H1 (cell line): ENCODE measurements around the gene MFSD6L. TPM values are rescaled to one million over a fixed set of nuclear protein-coding genes. Genes with fewer than 3 reads are reported as not detected.

Source experiments
- CTCF ChIA-PET: fragments of 300-600 bp; sonication (Branson Sonifier 250); formaldehyde crosslinking; loops from one replicate; lab custom pipeline; 2021; ENCODE audit not compliant: partially characterized antibody; lab: Charles Lee
- POLR2A ChIA-PET: fragments of 300-600 bp; sonication (Branson Sonifier 250); formaldehyde crosslinking; loops from one replicate; lab custom pipeline; 2021; ENCODE audit warnings: inconsistent platforms; ENCODE audit not compliant: partially characterized antibody; lab: Charles Lee
- DNase-seq, 2 experiments: peaks; one replicate each; pipeline versions ENCODE4 v3.0.0 to v3.0.0-alpha.2; 2010 to 2022; ENCODE audit warnings: low spot score in 2 of 2, low read depth in 1 of 2, mixed read lengths in 1 of 2
- FAIRE-seq: peaks from 2 replicates; lab custom pipeline; 2011; peaks lifted over from hg19 to GRCh38; lab: Jason Lieb, UNC
- H2AFZ ChIP-seq: 2 replicates; pipeline ENCODE4 v1.8.1; 2012; ENCODE audit warnings: low read length, inconsistent platforms
- H2AK5ac ChIP-seq: 2 replicates; pipeline ENCODE4 v1.6.1; 2013; ENCODE audit warnings: low read depth, low read length
- H2BK120ac ChIP-seq: replicated peaks from 2 replicates; pipeline ENCODE3; 2013; ENCODE audit warnings: low read depth, low read length, inconsistent platforms
- H2BK12ac ChIP-seq: 2 replicates; pipeline ENCODE4 v1.6.1; 2013; ENCODE audit warnings: low read depth, low read length
- H2BK15ac ChIP-seq: 2 replicates; pipeline ENCODE4 v1.6.1; 2013; ENCODE audit warnings: low read length
- H2BK20ac ChIP-seq: 2 replicates; pipeline ENCODE4 v1.6.1; 2013; ENCODE audit warnings: low read length
- H2BK5ac ChIP-seq: 2 replicates; pipeline ENCODE4 v1.6.1; 2013; ENCODE audit warnings: low read depth, low read length
- H3K14ac ChIP-seq: 2 replicates; pipeline ENCODE4 v1.6.1; 2013; ENCODE audit warnings: inconsistent platforms; ENCODE audit not compliant: insufficient read length
- H3K18ac ChIP-seq: 2 replicates; pipeline ENCODE4 v1.6.1; 2013; ENCODE audit warnings: low read length; ENCODE audit errors: extremely low read depth
- H3K23ac ChIP-seq: 2 replicates; pipeline ENCODE4 v1.6.1; 2013; ENCODE audit warnings: inconsistent platforms; ENCODE audit not compliant: insufficient read length
- H3K23me2 ChIP-seq: 2 replicates; pipeline ENCODE4 v1.6.1; 2013; ENCODE audit warnings: low read depth, low read length
- H3K27ac ChIP-seq: 2 replicates; pipeline ENCODE4 v1.6.1; 2011; ENCODE audit warnings: low read depth, low read length, inconsistent platforms
- H3K27me3 ChIP-seq, 4 experiments: replicated peaks in 1 of 4; 1 replicate in 1 of 4; 2 replicates in 3 of 4; pipeline versions ENCODE4 v1.6.1 to v1.8.1; 2011 to 2013; ENCODE audit warnings: low read length in 3 of 4, mild to moderate bottlenecking in 3 of 4, inconsistent platforms in 2 of 4, mixed read lengths in 2 of 4, moderate library complexity in 1 of 4; ENCODE audit not compliant: control insufficient read depth in 3 of 4, insufficient read depth in 3 of 4; ENCODE audit errors: extremely low read depth in 1 of 4
- H3K36me3 ChIP-seq, 4 experiments: 2 replicates each; pipeline versions ENCODE4 v1.6.1 to v1.8.1; 2011 to 2013; ENCODE audit warnings: mild to moderate bottlenecking in 4 of 4, low read length in 3 of 4, moderate library complexity in 2 of 4, control low read depth in 1 of 4, inconsistent platforms in 1 of 4; ENCODE audit not compliant: insufficient read depth in 4 of 4, control insufficient read depth in 2 of 4
- H3K4ac ChIP-seq: replicated peaks from 2 replicates; pipeline ENCODE3; 2013; ENCODE audit warnings: low read length, low read depth, mixed read lengths, inconsistent platforms; ENCODE audit not compliant: insufficient read length
- H3K4me1 ChIP-seq, 4 experiments: replicated peaks in 1 of 4; 1 replicate in 1 of 4; 2 replicates in 3 of 4; pipeline versions ENCODE4 v1.6.1 to v1.8.1; 2011 to 2013; ENCODE audit warnings: low read length in 3 of 4, inconsistent platforms in 2 of 4, mixed read lengths in 1 of 4; ENCODE audit not compliant: insufficient read depth in 4 of 4, control insufficient read depth in 3 of 4
- H3K4me2 ChIP-seq, 2 experiments: 2 replicates each; pipeline versions ENCODE4 v1.6.1 to v1.8.1; 2011 to 2013; ENCODE audit warnings: low read depth in 2 of 2, low read length in 2 of 2, control low read depth in 1 of 2, inconsistent platforms in 1 of 2, mild to moderate bottlenecking in 1 of 2; ENCODE audit not compliant: insufficient read depth in 1 of 2
- H3K4me3 ChIP-seq, 4 experiments: fragments of 200-600, 300-600 bp in 1 of 4; sonication (generic), shearing (Covaris generic), sonication (Bioruptor Twin) in 1 of 4; 2 replicates each; pipeline versions ENCODE4 v1.5.1 to v1.8.1; 2011 to 2016; ENCODE audit warnings: low read length in 4 of 4, low read depth in 3 of 4, control low read depth in 2 of 4, inconsistent platforms in 2 of 4, mild to moderate bottlenecking in 2 of 4, mixed read lengths in 1 of 4, moderate library complexity in 1 of 4; ENCODE audit not compliant: insufficient read depth in 2 of 4; ENCODE audit errors: extremely low read depth in 1 of 4
- H3K56ac ChIP-seq: replicated peaks from 2 replicates; pipeline ENCODE3; 2013; ENCODE audit warnings: low read depth, mild to moderate bottlenecking, mixed read lengths, low read length, inconsistent platforms; ENCODE audit not compliant: insufficient read length
- H3K79me1 ChIP-seq: 2 replicates; pipeline ENCODE4 v1.6.1; 2013; ENCODE audit warnings: low read depth, low read length, control low read depth
- H3K79me2 ChIP-seq, 2 experiments: 2 replicates each; pipeline versions ENCODE4 v1.6.1 to v1.8.1; 2012 to 2013; ENCODE audit warnings: low read length in 2 of 2, mild to moderate bottlenecking in 2 of 2, inconsistent platforms in 1 of 2; ENCODE audit not compliant: insufficient read depth in 2 of 2, control insufficient read depth in 1 of 2
- H3K9ac ChIP-seq, 4 experiments: replicated peaks in 1 of 4; 1 replicate in 1 of 4; 2 replicates in 3 of 4; pipeline versions ENCODE4 v1.6.1 to v1.8.1; 2011 to 2013; ENCODE audit warnings: low read depth in 3 of 4, low read length in 3 of 4, control low read depth in 2 of 4, mild to moderate bottlenecking in 2 of 4, moderate library complexity in 2 of 4, inconsistent platforms in 1 of 4; ENCODE audit errors: extremely low read depth in 1 of 4
- H3K9me3 ChIP-seq, 2 experiments: 2 replicates each; pipeline versions ENCODE4 v1.6.1 to v1.8.1; 2012 to 2013; ENCODE audit warnings: mild to moderate bottlenecking in 2 of 2, moderate library complexity in 2 of 2, control low read depth in 1 of 2, inconsistent platforms in 1 of 2, low read depth in 1 of 2, low read length in 1 of 2, mixed read lengths in 1 of 2; ENCODE audit not compliant: insufficient read depth in 2 of 2
- H4K20me1 ChIP-seq, 2 experiments: replicated peaks in 1 of 2; 2 replicates each; pipeline versions ENCODE3 to v1.8.1; 2011 to 2013; ENCODE audit warnings: inconsistent platforms in 2 of 2, low read length in 2 of 2, mild to moderate bottlenecking in 1 of 2; ENCODE audit not compliant: insufficient read depth in 2 of 2, control insufficient read depth in 1 of 2
- H4K5ac ChIP-seq: 2 replicates; pipeline ENCODE4 v1.6.1; 2013; ENCODE audit warnings: low read length, low read depth, mixed read lengths, inconsistent platforms; ENCODE audit not compliant: insufficient read length
- H4K8ac ChIP-seq: 2 replicates; pipeline ENCODE4 v1.8.0; 2013; ENCODE audit warnings: mild to moderate bottlenecking, moderate library complexity, low read length, inconsistent platforms; ENCODE audit not compliant: insufficient read depth; ENCODE audit errors: extremely low read depth
- H4K91ac ChIP-seq: replicated peaks from 2 replicates; pipeline ENCODE3; 2013; ENCODE audit warnings: low read length, mixed read lengths, inconsistent platforms; ENCODE audit not compliant: insufficient read length
- BCL11A ChIP-seq, 2 experiments: IDR thresholded peaks; one replicate each; pipeline ENCODE4 v1.6.1; 2011; ENCODE audit warnings: low read depth in 2 of 2, low read length in 2 of 2, mild to moderate bottlenecking in 2 of 2
- KDM5A ChIP-seq: fragments of 200-600 bp; IDR thresholded peaks from 2 replicates; pipeline ENCODE4 v1.7.1; 2012; ENCODE audit warnings: mild to moderate bottlenecking, low read length, inconsistent platforms, mixed read lengths
- POU5F1 ChIP-seq: IDR thresholded peaks from 2 replicates; pipeline ENCODE4 v1.6.1; 2011; ENCODE audit warnings: low read depth, mild to moderate bottlenecking, low read length, moderate library complexity
- RNF2 ChIP-seq: fragments of 200-900, 300-1000 bp; sonication (generic); IDR thresholded peaks from 2 replicates; pipeline ENCODE4 v1.7.1; 2016; ENCODE audit warnings: borderline replicate concordance, low read depth, mild to moderate bottlenecking, antibody characterized with exemption, low read length; ENCODE audit not compliant: poor library complexity, severe bottlenecking; ENCODE audit errors: missing control alignments
- ZNF274 ChIP-seq: IDR thresholded peaks from 2 replicates; pipeline ENCODE4 v1.7.0; 2012; ENCODE audit warnings: low read length, borderline replicate concordance; ENCODE audit errors: extremely low read depth
- WGBS, 2 experiments: shearing (Covaris generic) in 1 of 2; methylation state at CpG; one replicate each; pipeline versions ENCODE4 v1.1.6 to v1.1.7; 2013 to 2015; ENCODE audit warnings: low lambda C conversion rate in 2 of 2, mixed read lengths in 2 of 2, inconsistent platforms in 1 of 2, low coverage in 1 of 2, missing lambda C conversion rate in 1 of 2; ENCODE audit not compliant: insufficient replicate concordance in 2 of 2, insufficient coverage in 1 of 2, insufficient read length in 1 of 2; ENCODE audit errors: extremely low coverage in 1 of 2, missing lambda C conversion rate in 1 of 2; 5-methylcytosine and 5-hydroxymethylcytosine counted together
- polyA plus RNA-seq, 7 experiments: library from polyadenylated mRNA; depleted of rRNA in 3 of 7; stranded (reverse) in 5 of 7; unstranded in 2 of 7; fragments of >200 nt in 5 of 7; fragments of 200-250 nt in 2 of 7; gene quantifications; 1 replicate in 5 of 7; 2 replicates in 1 of 7; 4 replicates in 1 of 7; pipeline versions ENCODE4 v1.2.1 to v1.2.3, GENCODE V29; 2011 to 2013; ENCODE audit warnings: missing spikeins in 2 of 7, mixed read lengths in 2 of 7
- total RNA-seq: library from RNA; stranded (reverse); fragmentation: NEBNext Ultra II Directional; extraction: Animal tissue kit (Norgen Biotek cat#: 25700); gene quantifications from 2 replicates; pipeline ENCODE4 v1.2.1, GENCODE V29; 2021
- TF ChIP-seq, protein P1 (sequence below): IDR thresholded peaks from 2 replicates; pipeline ENCODE4 v1.6.1; 2011; ENCODE audit warnings: low read length, improper control_type of control experiment

MFSD6L gene
- total and polyA plus RNA-seq, 2 of the 8 experiments (the other 6 are each of a cell fraction or from before 2014, with no cell fraction given), result 2.6 to 2.7 TPM

DNA sequence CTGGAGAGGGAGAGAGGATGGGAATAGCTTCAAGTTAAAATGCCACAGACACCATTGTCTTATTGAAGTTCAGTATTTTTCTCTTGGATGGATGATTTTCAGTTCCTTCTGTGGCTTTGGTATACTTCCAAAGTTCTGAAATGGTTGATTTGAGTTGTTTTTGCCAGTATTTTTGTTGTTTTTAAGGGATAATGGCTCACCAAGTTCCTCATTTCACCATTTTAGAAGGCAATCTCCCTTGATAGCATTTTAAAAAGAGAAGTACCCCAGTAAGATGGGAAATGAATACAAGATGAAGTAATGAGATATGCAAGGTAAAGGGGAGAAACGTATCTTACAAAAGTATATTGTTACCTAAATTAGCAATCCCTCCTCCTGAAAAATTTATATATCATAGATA lies 22.3 kb downstream of the MFSD6L start:
- H3K27me3 ChIP-seq, result no peaks in the 10 kb centered on the region
- H3K27ac ChIP-seq, result no peak overlapping the region
- no peak overlapping the region for H3K9ac ChIP-seq
- no peak overlapping the region for H3K4me2 ChIP-seq
- no peak overlapping the region for H2BK5ac ChIP-seq
- H3K4me3 ChIP-seq, result no peak overlapping the region
- no peaks in the 10 kb centered on the region for H3K79me2 ChIP-seq
- no peak overlapping the region for H3K4ac ChIP-seq
- no peaks in the 10 kb centered on the region for H3K23me2 ChIP-seq
- H4K8ac ChIP-seq, result no peak overlapping the region
- no peak overlapping the region for H3K56ac ChIP-seq
- H3K14ac ChIP-seq, result no peak overlapping the region
- H3K18ac ChIP-seq, result no peak overlapping the region
- H2BK20ac ChIP-seq, result no peak overlapping the region
- no peaks in the 10 kb centered on the region for H3K9me3 ChIP-seq
- H2BK120ac ChIP-seq, result no peak overlapping the region
- H2AFZ ChIP-seq, result no peak overlapping the region
- H3K4me1 ChIP-seq, result no peaks in the 10 kb centered on the region
- TF ChIP-seq POU5F1, result no peak
- TF ChIP-seq BCL11A (IDR thresholded peaks at IDR 0.05; ENCODE audit: low read depth in 2 of 2, low read length in 2 of 2), result no peak
- TF ChIP-seq ZNF274, result no peak
- TF ChIP-seq, protein P1, sequence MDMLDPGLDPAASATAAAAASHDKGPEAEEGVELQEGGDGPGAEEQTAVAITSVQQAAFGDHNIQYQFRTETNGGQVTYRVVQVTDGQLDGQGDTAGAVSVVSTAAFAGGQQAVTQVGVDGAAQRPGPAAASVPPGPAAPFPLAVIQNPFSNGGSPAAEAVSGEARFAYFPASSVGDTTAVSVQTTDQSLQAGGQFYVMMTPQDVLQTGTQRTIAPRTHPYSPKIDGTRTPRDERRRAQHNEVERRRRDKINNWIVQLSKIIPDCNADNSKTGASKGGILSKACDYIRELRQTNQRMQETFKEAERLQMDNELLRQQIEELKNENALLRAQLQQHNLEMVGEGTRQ, result no peak
- TF ChIP-seq KDM5A, result no peak
- TF ChIP-seq RNF2, result no peak
- H2BK15ac ChIP-seq, result no peak overlapping the region
- no peaks in the 10 kb centered on the region for H3K36me3 ChIP-seq
- DNase-seq (no peak), FAIRE-seq (no peak)
- POLR2A ChIA-PET, result interaction anchor here (0.9 kb wide), 1 partner anchor 9 kb away, joined by 3 read pairs; no protein-coding TSS in a partner anchor
- no peak overlapping the region for H2AK5ac ChIP-seq
- no peak overlapping the region for H4K5ac ChIP-seq
- WGBS, 2 experiments, result 92% methylated on average over 1 of the region's 1 CpG; no CpG with 5 or more reads in 1 of the 2 experiments
- CTCF ChIA-PET, result interaction anchor here (1.0 to 1.7 kb wide), 5 partner anchors 9 to 24 kb away, joined by 3 to 10 read pairs (median 5); no protein-coding TSS in a partner anchor
- H3K79me1 ChIP-seq, result no peaks in the 10 kb centered on the region
- no peak overlapping the region for H3K23ac ChIP-seq
- H4K91ac ChIP-seq, result no peak overlapping the region
- H4K20me1 ChIP-seq, result no peaks in the 10 kb centered on the region
- H2BK12ac ChIP-seq, result no peak overlapping the region
